Astrocyte (in vitro differentiated cells and primary cell): ENCODE data around the gene ENOSF1. TPM values are rescaled to one million over a fixed set of nuclear protein-coding genes. Genes with fewer than 3 reads are reported as not detected.

Experiments
- DNase-seq: peaks from one replicate; pipeline ENCODE4 v3.0.0-alpha.2; 2010; ENCODE audit warnings: low read depth
- FAIRE-seq: peaks from 2 replicates; lab custom pipeline; 2011; peaks lifted over from hg19 to GRCh38; lab: Jason Lieb, UNC
- H2AFZ ChIP-seq: 2 replicates; pipeline ENCODE4 v1.6.0; 2012; ENCODE audit warnings: low read depth, low read length, inconsistent platforms
- H3K27ac ChIP-seq: 2 replicates; pipeline ENCODE4 v1.5.1; 2011; ENCODE audit warnings: low read depth, low read length, inconsistent platforms
- H3K27me3 ChIP-seq: 2 replicates; pipeline ENCODE4 v1.6.0; 2011; ENCODE audit warnings: low read length, inconsistent platforms; ENCODE audit not compliant: insufficient read depth
- H3K36me3 ChIP-seq: 2 replicates; pipeline ENCODE4 v1.5.1; 2011; ENCODE audit warnings: low read length, inconsistent platforms; ENCODE audit not compliant: insufficient read depth
- H3K4me1 ChIP-seq: 2 replicates; pipeline ENCODE4 v1.5.1; 2011; ENCODE audit warnings: low read length, inconsistent platforms; ENCODE audit not compliant: insufficient read depth
- H3K4me2 ChIP-seq: 2 replicates; pipeline ENCODE4 v1.6.0; 2012; ENCODE audit warnings: low read length, inconsistent platforms
- H3K4me3 ChIP-seq: 2 replicates; pipeline ENCODE4 v1.5.1; 2011; ENCODE audit warnings: low read depth, mild to moderate bottlenecking, low read length, inconsistent platforms; ENCODE audit not compliant: insufficient read depth
- H3K79me2 ChIP-seq: 2 replicates; pipeline ENCODE4 v1.6.0; 2012; ENCODE audit warnings: mild to moderate bottlenecking, low read length, inconsistent platforms; ENCODE audit not compliant: insufficient read depth
- H3K9ac ChIP-seq: 2 replicates; pipeline ENCODE4 v1.6.0; 2012; ENCODE audit warnings: mild to moderate bottlenecking, low read length, inconsistent platforms
- H3K9me3 ChIP-seq: 2 replicates; pipeline ENCODE4 v1.5.1; 2012; ENCODE audit warnings: low read depth, mild to moderate bottlenecking, low read length, inconsistent platforms; ENCODE audit not compliant: insufficient read depth
- H4K20me1 ChIP-seq: 2 replicates; pipeline ENCODE4 v1.6.0; 2012; ENCODE audit warnings: low read length, inconsistent platforms; ENCODE audit not compliant: insufficient read depth
- H3K27ac Mint-ChIP-seq: one replicate; pipeline ENCODE4 v1.8.0; 2021; ENCODE audit warnings: mild to moderate bottlenecking, mixed read lengths; ENCODE audit not compliant: unreplicated experiment
- H3K27me3 Mint-ChIP-seq: one replicate; pipeline ENCODE4 v1.8.0; 2021; ENCODE audit warnings: low read depth, mixed read lengths; ENCODE audit not compliant: unreplicated experiment
- H3K36me3 Mint-ChIP-seq: one replicate; pipeline ENCODE4 v1.8.0; 2021; ENCODE audit warnings: low read depth, mixed read lengths; ENCODE audit not compliant: unreplicated experiment
- H3K4me1 Mint-ChIP-seq: one replicate; pipeline ENCODE4 v1.8.0; 2021; ENCODE audit warnings: low read depth, mixed read lengths; ENCODE audit not compliant: unreplicated experiment
- H3K4me3 Mint-ChIP-seq: one replicate; pipeline ENCODE4 v1.8.0; 2021; ENCODE audit warnings: mild to moderate bottlenecking, moderate library complexity, mixed read lengths; ENCODE audit not compliant: unreplicated experiment
- H3K9me3 Mint-ChIP-seq: one replicate; pipeline ENCODE4 v1.8.0; 2021; ENCODE audit warnings: mild to moderate bottlenecking, mixed read lengths; ENCODE audit not compliant: unreplicated experiment
- CTCF ChIP-seq: IDR thresholded peaks from 2 replicates; pipeline ENCODE4 v1.5.1; 2011; ENCODE audit warnings: low read depth, mild to moderate bottlenecking, inconsistent platforms, low read length, moderate library complexity; ENCODE audit not compliant: insufficient read depth
- EZH2 ChIP-seq: IDR thresholded peaks from 2 replicates; pipeline ENCODE4 v1.6.1; 2012; ENCODE audit warnings: mild to moderate bottlenecking, low read length, inconsistent platforms; ENCODE audit not compliant: insufficient read depth
- total RNA-seq: library from RNA; stranded (reverse); gene quantifications from 2 replicates; pipeline ENCODE4 v1.2.1, GENCODE V29; 2021

Gene ENOSF1
- total RNA-seq, 1 donor from 2014 or later: 14.4 TPM

DNA sequence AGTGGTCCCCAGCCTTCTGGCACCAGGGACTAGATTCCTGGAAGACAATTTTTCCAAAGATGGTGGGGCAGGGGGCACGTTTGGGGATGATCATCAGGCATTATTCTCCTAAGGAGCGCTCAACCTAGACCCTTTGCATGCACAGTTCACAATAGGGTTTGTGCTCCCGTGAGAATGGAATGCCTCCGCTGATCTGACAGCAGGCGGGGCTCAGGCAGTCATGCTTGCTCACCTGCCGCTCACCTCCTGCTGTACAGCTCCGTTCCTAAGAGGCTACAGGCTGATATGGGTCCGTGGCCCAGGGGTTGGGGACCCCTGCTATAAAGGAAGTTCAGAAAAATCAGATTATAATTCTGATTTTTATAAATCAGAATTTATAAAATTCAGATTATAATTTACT is 77.3 kb downstream of the ENOSF1 start:
- H3K4me3 Mint-ChIP-seq: no peak overlapping the region
- no peaks in the 10 kb centered on the region for H3K27me3 Mint-ChIP-seq
- no peak for FAIRE-seq

GRCh38 chr18:634551-635045 is 77.8 kb downstream of the ENOSF1 start:
- Histone ChIP-seq H2AFZ (no peak overlapping the region), H3K79me2 (no peaks in the 10 kb centered on the region), H3K9me3 (no peaks in the 10 kb centered on the region), H3K27me3 (no peaks in the 10 kb centered on the region), H3K4me3 (no peak overlapping the region), H3K36me3 (no peaks in the 10 kb centered on the region), H3K9ac (no peak overlapping the region), H3K4me2 (no peak overlapping the region), H4K20me1 (no peaks in the 10 kb centered on the region), H3K27ac (no peak overlapping the region), H3K4me1 (no peaks in the 10 kb centered on the region)
- H3K4me1 Mint-ChIP-seq: peaks cover 5% of the 10 kb centered on the region
- H3K4me3 Mint-ChIP-seq: no peak overlapping the region
- H3K36me3 Mint-ChIP-seq: no peaks in the 10 kb centered on the region
- H3K27me3 Mint-ChIP-seq: no peaks in the 10 kb centered on the region
- no peak for DNase-seq
- FAIRE-seq: no peak
- TF ChIP-seq EZH2: no peak
- TF ChIP-seq CTCF: no peak
- H3K9me3 Mint-ChIP-seq: peaks cover 4% of the 10 kb centered on the region
- no peak overlapping the region for H3K27ac Mint-ChIP-seq

More for the DNA sequence above, 77.3 kb downstream of the ENOSF1 start:
- TF ChIP-seq CTCF (no peak), EZH2 (no peak)
- no peak overlapping the region for H3K27ac ChIP-seq
- DNase-seq: no peak
- H3K4me3 ChIP-seq: no peak overlapping the region
- no peaks in the 10 kb centered on the region for H3K36me3 ChIP-seq
- H2AFZ ChIP-seq: no peak overlapping the region
- H3K4me2 ChIP-seq: no peak overlapping the region
- Mint-ChIP-seq H3K36me3 (no peaks in the 10 kb centered on the region), H3K9me3 (peaks cover 4% of the 10 kb centered on the region), H3K27ac (no peak overlapping the region), H3K4me1 (peaks cover 2% of the 10 kb centered on the region)
- H3K79me2 ChIP-seq: no peaks in the 10 kb centered on the region
- H3K9ac ChIP-seq: no peak overlapping the region
- H3K9me3 ChIP-seq: no peaks in the 10 kb centered on the region
- H4K20me1 ChIP-seq: no peaks in the 10 kb centered on the region
- H3K27me3 ChIP-seq: no peaks in the 10 kb centered on the region
- no peaks in the 10 kb centered on the region for H3K4me1 ChIP-seq

DNA sequence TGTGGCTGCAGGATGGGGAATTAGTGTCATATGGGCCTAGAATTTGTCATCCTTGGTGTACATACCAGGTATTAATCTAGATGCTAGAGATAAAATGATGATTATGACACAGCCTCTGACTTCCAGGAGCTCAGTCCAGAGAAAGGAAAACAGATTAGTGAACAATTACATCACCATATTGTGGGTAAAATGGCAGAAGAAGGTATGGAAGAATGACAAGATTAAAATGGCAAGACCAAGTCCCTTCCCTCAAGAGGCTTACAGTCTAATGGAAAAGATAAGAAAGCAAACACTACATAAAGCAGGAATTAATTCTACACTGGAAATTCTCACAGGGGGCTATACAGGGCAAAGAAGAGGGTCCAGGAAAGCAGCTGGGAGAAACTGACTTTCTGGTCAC is 80.9 kb downstream of the ENOSF1 start:
- Histone ChIP-seq H3K4me3 (no peak overlapping the region), H3K27me3 (no peaks in the 10 kb centered on the region), H4K20me1 (no peaks in the 10 kb centered on the region), H3K9me3 (no peaks in the 10 kb centered on the region), H3K79me2 (no peaks in the 10 kb centered on the region), H3K36me3 (no peaks in the 10 kb centered on the region), H3K9ac (no peak overlapping the region), H3K27ac (no peak overlapping the region), H3K4me2 (no peak overlapping the region), H3K4me1 (no peaks in the 10 kb centered on the region), H2AFZ (no peak overlapping the region)
- no peak for TF ChIP-seq EZH2
- no peak for TF ChIP-seq CTCF
- Mint-ChIP-seq H3K27ac (no peak overlapping the region), H3K4me3 (no peak overlapping the region), H3K36me3 (no peaks in the 10 kb centered on the region), H3K27me3 (no peaks in the 10 kb centered on the region), H3K9me3 (peaks cover 4% of the 10 kb centered on the region), H3K4me1 (peaks cover 8% of the 10 kb centered on the region)
- FAIRE-seq (no peak), DNase-seq (no peak)
